CD4-positive, alpha-beta T cell treated with Interferon gamma for 1 hour (primary cell): Measurements from ENCODE around the gene SLC6A20.

ENCODE experiments used
- DNase-seq: peaks from one replicate; pipeline ENCODE4 v3.0.0-alpha.2; 2020

Gene SLC6A20

GRCh38 chr3:45715945-45716344 is 80.4 kb downstream of the SLC6A20 start:
- DNase-seq = no peak

DNA sequence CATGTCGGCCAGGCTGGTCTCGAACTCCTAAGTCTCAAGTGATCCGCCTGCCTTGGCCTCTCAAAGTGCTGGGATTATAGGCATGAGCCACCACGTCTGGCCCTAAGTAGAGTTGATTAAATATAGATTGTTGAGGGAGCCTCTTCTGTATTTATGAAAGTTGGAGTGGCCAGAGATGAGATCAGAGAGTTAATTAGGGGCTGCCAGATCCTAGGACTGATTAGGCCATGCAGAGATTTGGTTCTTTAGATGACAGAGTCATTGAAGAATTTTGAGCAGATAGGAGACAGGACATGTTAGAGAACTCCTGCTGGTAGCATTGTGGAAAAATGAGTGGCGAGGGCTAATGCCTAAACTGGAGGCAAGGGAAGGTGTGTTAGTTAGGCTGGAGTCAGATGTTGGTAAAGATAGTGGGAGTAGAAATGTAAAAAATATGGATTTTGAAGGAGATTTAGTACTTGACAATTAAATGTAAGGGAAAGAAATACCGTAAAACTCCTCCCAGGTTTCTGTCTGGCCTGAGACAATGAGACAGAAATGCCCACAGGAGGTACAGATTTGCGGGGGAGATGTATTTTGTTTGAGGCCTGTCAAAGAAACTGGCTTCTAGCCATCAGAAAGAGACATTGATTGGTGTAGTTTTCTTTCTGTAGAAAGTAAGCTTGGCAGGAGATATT is 83.8 kb downstream of the SLC6A20 start:
- no peak for DNase-seq

GRCh38 chr3:45711931-45712330 is 84.4 kb downstream of the SLC6A20 start:
- no peak for DNase-seq

DNA sequence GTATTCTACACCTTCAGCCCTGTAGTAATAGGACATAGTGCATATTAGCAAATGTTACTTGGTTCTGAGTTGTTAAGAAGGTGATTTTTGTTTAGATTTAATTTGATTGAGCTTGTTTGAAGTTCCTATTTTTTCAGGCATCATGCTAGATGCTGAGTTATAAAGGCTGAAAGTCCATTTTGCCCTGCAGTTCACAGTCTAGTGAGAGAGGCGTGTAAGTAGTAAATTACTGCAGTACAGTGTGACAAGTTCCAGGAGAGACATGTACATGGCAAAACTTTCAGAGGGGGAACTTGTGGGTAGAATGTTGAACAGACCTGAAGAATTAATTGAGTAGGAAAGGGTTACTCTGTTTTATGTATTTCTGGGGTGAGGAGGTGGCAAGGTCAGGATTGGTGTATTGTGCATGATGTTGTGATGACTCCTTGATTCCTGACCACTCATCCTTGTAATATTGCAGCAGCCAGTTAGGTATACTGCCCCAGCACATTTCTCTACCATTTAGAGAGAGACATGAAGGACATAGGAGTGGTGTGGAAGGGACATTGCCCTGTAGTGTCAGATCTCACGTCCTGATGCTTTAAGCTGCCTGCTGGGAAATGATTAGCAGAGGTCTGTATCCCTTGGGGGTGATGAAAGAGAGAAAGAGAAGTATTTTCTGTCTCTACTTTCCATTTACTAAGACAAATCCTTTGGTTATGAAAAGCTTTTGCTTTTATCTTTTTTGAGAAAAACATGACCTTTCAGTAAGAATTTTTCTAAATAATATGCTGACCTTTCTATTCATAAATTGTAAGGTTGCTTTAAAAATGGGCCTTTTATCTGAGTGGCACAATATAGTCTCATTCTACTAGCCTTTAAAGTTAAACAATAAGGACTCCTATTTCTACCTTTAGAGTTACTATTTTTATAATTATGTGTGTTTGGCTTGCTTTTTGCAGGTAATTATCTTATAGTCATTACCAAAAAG is 90.2 kb downstream of the SLC6A20 start:
- DNase-seq = no peak
